Fibroblast of pulmonary artery (primary cell): ENCODE data around the gene PLGRKT.
"Not testable (repeated sequence)": the region's sequence is repeated elsewhere in the genome, so short reads cannot be mapped to it uniquely, and the experiment has no call there.

ENCODE experiments used
- DNase-seq: peaks from one replicate; pipeline ENCODE4 v3.0.0-alpha.2; 2010; ENCODE audit warnings: low read depth
- H3K4me3 ChIP-seq: replicated peaks from 2 replicates; pipeline ENCODE4 v1.5.1; 2011; ENCODE audit warnings: low read depth, mild to moderate bottlenecking, control low read depth, low read length, moderate library complexity
- CTCF ChIP-seq: IDR thresholded peaks from 2 replicates; pipeline ENCODE4 v1.5.1; 2011; ENCODE audit warnings: mild to moderate bottlenecking, control low read depth, low read length, inconsistent platforms; ENCODE audit errors: missing control alignments

PLGRKT gene

GRCh38 chr9:5480919-5481318, 43.2 kb upstream of the PLGRKT start:
- H3K4me3 ChIP-seq: no peak overlapping the region
- DNase-seq: no peak
- no peak for TF ChIP-seq CTCF

- no peak for DNase-seq
- H3K4me3 ChIP-seq: no peak overlapping the region
- no peak for TF ChIP-seq CTCF
These were observed 42.4 kb upstream of the PLGRKT start for GRCh38 chr9:5479994-5480694.

GRCh38 chr9:5478206-5478605, 40.5 kb upstream of the PLGRKT start:
- H3K4me3 ChIP-seq: no peak overlapping the region
- TF ChIP-seq CTCF: no peak
- no peak for DNase-seq

- not testable (repeated sequence) for H3K4me3 ChIP-seq, DNase-seq
These were observed 37.9 kb upstream of the PLGRKT start for GRCh38 chr9:5475611-5476010.

- no peak for TF ChIP-seq CTCF
- no peak for DNase-seq
- no peak overlapping the region for H3K4me3 ChIP-seq
These were observed 33.1 kb upstream of the PLGRKT start for GRCh38 chr9:5470816-5471215.

GRCh38 chr9:5470122-5470521, 32.4 kb upstream of the PLGRKT start:
- no peak overlapping the region for H3K4me3 ChIP-seq
- no peak for TF ChIP-seq CTCF
- no peak for DNase-seq

- TF ChIP-seq CTCF: no peak
- DNase-seq: no peak
- H3K4me3 ChIP-seq: no peak overlapping the region
These were observed 31.1 kb upstream of the PLGRKT start for GRCh38 chr9:5468850-5469249.
